RWPE2 (cell line): ENCODE results near the gene LRRTM1.

Source experiments
- ATAC-seq: fragments of 200-7000 bp; cut with Tn5 transposase; 3 replicates; pipeline ENCODE4 v1.9.1; 2021; ENCODE audit warnings: low read depth
- DNase-seq: peaks from one replicate; pipeline ENCODE4 v3.0.0-alpha.2; 2020; ENCODE audit warnings: low spot score
- H3K27ac ChIP-seq: fragments of 450-650 bp; 2 replicates; pipeline ENCODE4 v1.5.1; 2017; ENCODE audit warnings: mild to moderate bottlenecking; ENCODE audit not compliant: poor library complexity, severe bottlenecking
- H3K27me3 ChIP-seq: fragments of 250-450 bp; sonication (Bioruptor Pico); 2 replicates; pipeline ENCODE4 v1.5.1; 2021; ENCODE audit warnings: mild to moderate bottlenecking, moderate library complexity; ENCODE audit not compliant: insufficient read depth, poor library complexity, severe bottlenecking
- H3K36me3 ChIP-seq: fragments of 250-450 bp; sonication (Bioruptor Pico); 2 replicates; pipeline ENCODE4 v1.5.1; 2020; ENCODE audit warnings: low read depth, mild to moderate bottlenecking, moderate library complexity
- H3K4me1 ChIP-seq: fragments of 250-450 bp; sonication (Bioruptor Pico); 2 replicates; pipeline ENCODE4 v1.5.1; 2021; ENCODE audit warnings: mild to moderate bottlenecking, moderate library complexity; ENCODE audit not compliant: insufficient read depth, poor library complexity, severe bottlenecking
- H3K4me3 ChIP-seq: fragments of 250-450 bp; sonication (Bioruptor Pico); 2 replicates; pipeline ENCODE4 v1.5.1; 2021; ENCODE audit warnings: mild to moderate bottlenecking, moderate library complexity; ENCODE audit not compliant: severe bottlenecking
- H3K9me3 ChIP-seq: fragments of 250-450 bp; sonication (Bioruptor Pico); 2 replicates; pipeline ENCODE4 v1.5.1; 2021; ENCODE audit warnings: mild to moderate bottlenecking, moderate library complexity; ENCODE audit not compliant: severe bottlenecking
- TF ChIP-seq, protein P1 (sequence below): fragments of 450-650 bp; IDR thresholded peaks from one replicate; pipeline ENCODE4 v1.5.1; 2017; ENCODE audit warnings: mild to moderate bottlenecking, moderate library complexity; ENCODE audit not compliant: poor library complexity, severe bottlenecking

LRRTM1 gene

GRCh38 chr2:80266231-80266630, 38.3 kb downstream of the LRRTM1 start:
- Histone ChIP-seq H3K9me3 (no peaks in the 10 kb centered on the region), H3K36me3 (no peaks in the 10 kb centered on the region), H3K4me3 (no peak overlapping the region), H3K4me1 (no peaks in the 10 kb centered on the region), H3K27me3 (no peaks in the 10 kb centered on the region), H3K27ac (no peak overlapping the region)
- ATAC-seq (no peak), DNase-seq (no peak)
- TF ChIP-seq, protein P1, sequence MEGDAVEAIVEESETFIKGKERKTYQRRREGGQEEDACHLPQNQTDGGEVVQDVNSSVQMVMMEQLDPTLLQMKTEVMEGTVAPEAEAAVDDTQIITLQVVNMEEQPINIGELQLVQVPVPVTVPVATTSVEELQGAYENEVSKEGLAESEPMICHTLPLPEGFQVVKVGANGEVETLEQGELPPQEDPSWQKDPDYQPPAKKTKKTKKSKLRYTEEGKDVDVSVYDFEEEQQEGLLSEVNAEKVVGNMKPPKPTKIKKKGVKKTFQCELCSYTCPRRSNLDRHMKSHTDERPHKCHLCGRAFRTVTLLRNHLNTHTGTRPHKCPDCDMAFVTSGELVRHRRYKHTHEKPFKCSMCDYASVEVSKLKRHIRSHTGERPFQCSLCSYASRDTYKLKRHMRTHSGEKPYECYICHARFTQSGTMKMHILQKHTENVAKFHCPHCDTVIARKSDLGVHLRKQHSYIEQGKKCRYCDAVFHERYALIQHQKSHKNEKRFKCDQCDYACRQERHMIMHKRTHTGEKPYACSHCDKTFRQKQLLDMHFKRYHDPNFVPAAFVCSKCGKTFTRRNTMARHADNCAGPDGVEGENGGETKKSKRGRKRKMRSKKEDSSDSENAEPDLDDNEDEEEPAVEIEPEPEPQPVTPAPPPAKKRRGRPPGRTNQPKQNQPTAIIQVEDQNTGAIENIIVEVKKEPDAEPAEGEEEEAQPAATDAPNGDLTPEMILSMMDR: no peak

- no peak for DNase-seq
- Histone ChIP-seq H3K36me3 (no peaks in the 10 kb centered on the region), H3K4me1 (no peaks in the 10 kb centered on the region), H3K9me3 (no peaks in the 10 kb centered on the region), H3K4me3 (no peak overlapping the region), H3K27me3 (no peaks in the 10 kb centered on the region), H3K27ac (no peak overlapping the region)
- ATAC-seq: no peak
- TF ChIP-seq, protein P1: no peak
Observed at GRCh38 chr2:80259292-80259691, 45.3 kb downstream of the LRRTM1 start.

- Histone ChIP-seq H3K27me3 (no peaks in the 10 kb centered on the region), H3K27ac (no peak overlapping the region), H3K9me3 (no peaks in the 10 kb centered on the region), H3K4me1 (no peaks in the 10 kb centered on the region), H3K36me3 (no peaks in the 10 kb centered on the region), H3K4me3 (no peak overlapping the region)
- no peak for DNase-seq
- TF ChIP-seq, protein P1: no peak
- ATAC-seq: no peak
Observed at GRCh38 chr2:80258793-80259192, 45.8 kb downstream of the LRRTM1 start.

- no peak overlapping the region for H3K27ac ChIP-seq
- ATAC-seq: no peak
- H3K36me3 ChIP-seq: no peaks in the 10 kb centered on the region
- no peak for DNase-seq
- no peaks in the 10 kb centered on the region for H3K27me3 ChIP-seq
- no peak overlapping the region for H3K4me3 ChIP-seq
- TF ChIP-seq, protein P1: no peak
- no peaks in the 10 kb centered on the region for H3K4me1 ChIP-seq
- H3K9me3 ChIP-seq: no peaks in the 10 kb centered on the region
Observed at GRCh38 chr2:80258341-80258740, 46.2 kb downstream of the LRRTM1 start.

DNA sequence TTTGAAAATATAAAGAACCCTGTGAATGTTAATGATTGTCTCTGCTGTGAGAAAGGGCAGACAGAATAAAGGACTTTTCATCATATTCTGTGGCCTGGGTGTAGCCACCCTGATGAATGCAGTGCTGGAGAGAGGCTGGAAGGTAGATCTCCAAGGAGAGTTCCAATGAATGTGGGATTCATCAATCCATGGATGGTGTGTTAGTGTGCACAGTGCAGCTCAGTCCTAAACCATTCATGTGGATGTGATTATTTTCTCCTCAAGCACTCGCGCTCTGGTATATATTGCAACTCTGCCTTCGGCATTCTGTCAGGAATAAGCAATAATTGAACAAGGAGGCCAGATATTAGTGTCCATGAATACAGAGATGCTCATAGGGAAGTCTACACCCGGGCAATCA, 47.1 kb downstream of the LRRTM1 start:
- TF ChIP-seq, protein P1: no peak
- Histone ChIP-seq H3K27ac (no peak overlapping the region), H3K4me3 (no peak overlapping the region), H3K4me1 (no peaks in the 10 kb centered on the region), H3K27me3 (no peaks in the 10 kb centered on the region), H3K36me3 (no peaks in the 10 kb centered on the region), H3K9me3 (no peaks in the 10 kb centered on the region)
- DNase-seq (no peak), ATAC-seq (no peak)
